ENCODE data around the gene EPHA3.

- TF ChIP-seq CTCF (IDR thresholded peaks at IDR 0.05; ENCODE audit: low read length) (no peak), EZH2 (IDR thresholded peaks at IDR 0.05; ENCODE audit: borderline replicate concordance, low read length) (no peak)
These were observed 131.4 kb downstream of the EPHA3 start for GRCh38 chr3:89238846-89239245.

All from OCI-LY1 (cell line).